Naive thymus-derived CD4-positive, alpha-beta T cell (primary cell): ENCODE data around the gene NEMP1. TPM values are rescaled to one million over a fixed set of nuclear protein-coding genes. Genes with fewer than 3 reads are reported as not detected.
"Not testable (repeated sequence)": the region's sequence is repeated elsewhere in the genome, so short reads cannot be mapped to it uniquely, and the experiment has no call there.

ENCODE experiments used
- ATAC-seq: fragments of 150-1000 bp; cut with Tn5 transposase; 2 replicates; pipeline ENCODE4 v1.10.0; 2021; ENCODE audit warnings: mild to moderate bottlenecking, moderate library complexity
- CTCF ChIA-PET: fragments of 350-600 bp; sonication (Branson Sonifier 250); formaldehyde crosslinking; loops from one replicate; lab custom pipeline; 2021; ENCODE audit warnings: antibody characterized with exemption; lab: Charles Lee
- POLR2A ChIA-PET: fragments of 350-600 bp; sonication (Branson Sonifier 250); formaldehyde crosslinking; loops from one replicate; lab custom pipeline; 2021; ENCODE audit warnings: antibody characterized with exemption, inconsistent platforms; lab: Charles Lee
- DNase-seq, 9 donors: peaks; one replicate each; pipeline versions ENCODE4 v3.0.0 to v3.0.0-alpha.2; 2020 to 2022; ENCODE audit warnings: mixed read lengths in 1 of 9
- H3K27ac ChIP-seq: one replicate; pipeline ENCODE4 v1.7.0; 2013; ENCODE audit warnings: mild to moderate bottlenecking, low read depth, low read length, moderate library complexity
- H3K27me3 ChIP-seq, 2 donors: one replicate each; pipeline ENCODE4 v1.7.0; 2013; ENCODE audit warnings: low read length in 2 of 2, mild to moderate bottlenecking in 2 of 2, moderate library complexity in 2 of 2; ENCODE audit not compliant: control insufficient read depth in 2 of 2, insufficient read depth in 2 of 2
- H3K36me3 ChIP-seq, 3 experiments: 1 replicate in 2 of 3; 2 replicates in 1 of 3; pipeline ENCODE4 v1.7.0; 2013; ENCODE audit warnings: low read length in 3 of 3, mild to moderate bottlenecking in 3 of 3, moderate library complexity in 1 of 3; ENCODE audit not compliant: insufficient read depth in 3 of 3, control insufficient read depth in 2 of 3
- H3K4me1 ChIP-seq, 2 donors: one replicate each; pipeline ENCODE4 v1.7.0; 2013; ENCODE audit warnings: low read length in 2 of 2, mild to moderate bottlenecking in 2 of 2, moderate library complexity in 1 of 2; ENCODE audit not compliant: control insufficient read depth in 2 of 2, insufficient read depth in 2 of 2
- H3K4me3 ChIP-seq: 2 replicates; pipeline ENCODE4 v1.7.0; 2013; ENCODE audit warnings: mild to moderate bottlenecking, low read length
- H3K9me3 ChIP-seq, 3 experiments: 1 replicate in 2 of 3; 2 replicates in 1 of 3; pipeline ENCODE4 v1.7.0; 2013; ENCODE audit warnings: low read length in 3 of 3; ENCODE audit not compliant: control insufficient read depth in 2 of 3
- H3K27ac Mint-ChIP-seq, 9 donors: one replicate each; pipeline ENCODE4 v1.8.0; 2020 to 2022; ENCODE audit warnings: mixed read lengths in 9 of 9, mild to moderate bottlenecking in 8 of 9, moderate library complexity in 5 of 9, inconsistent platforms in 2 of 9
- H3K27me3 Mint-ChIP-seq, 5 donors: one replicate each; pipeline ENCODE4 v1.8.0; 2021 to 2022; ENCODE audit warnings: mixed read lengths in 5 of 5, mild to moderate bottlenecking in 1 of 5
- H3K36me3 Mint-ChIP-seq, 5 donors: one replicate each; pipeline ENCODE4 v1.8.0; 2020 to 2022; ENCODE audit warnings: mixed read lengths in 5 of 5, mild to moderate bottlenecking in 3 of 5, inconsistent platforms in 1 of 5
- H3K4me1 Mint-ChIP-seq, 7 donors: one replicate each; pipeline ENCODE4 v1.8.0; 2020 to 2022; ENCODE audit warnings: mixed read lengths in 7 of 7, mild to moderate bottlenecking in 3 of 7, inconsistent platforms in 1 of 7
- H3K4me3 Mint-ChIP-seq, 10 donors: one replicate each; pipeline ENCODE4 v1.8.0; 2020 to 2022; ENCODE audit warnings: mild to moderate bottlenecking in 10 of 10, mixed read lengths in 10 of 10, moderate library complexity in 6 of 10, inconsistent platforms in 2 of 10
- H3K9me3 Mint-ChIP-seq, 11 donors: one replicate each; pipeline ENCODE4 v1.8.0; 2020 to 2022; ENCODE audit warnings: mixed read lengths in 11 of 11, mild to moderate bottlenecking in 4 of 11, inconsistent platforms in 1 of 11, moderate library complexity in 1 of 11
- intact Hi-C, 2 donors: fragments of 100-400 bp; cut with micrococcal nuclease; formaldehyde crosslinking; loops; one replicate each; pipeline ENCODE4 v1.15.1; 2023
- polyA plus RNA-seq, 2 donors: library from polyadenylated mRNA; unstranded; fragments of 300-500 nt; fragmentation: Illumina TruSeq; gene quantifications; one replicate each; pipeline ENCODE4 v1.2.3, GENCODE V29; 2021
- total RNA-seq, 6 experiments: library from RNA in 5 of 6; stranded (reverse) in 5 of 6; gene quantifications; 1 replicate in 5 of 6; 2 replicates in 1 of 6; pipeline ENCODE4 v1.2.3 and lab custom pipeline; 2021 to 2026

The NEMP1 gene
- total and polyA plus RNA-seq, 7 experiments from 2014 or later = 2.9 to 47.6 (median 13.6) TPM

- H3K9me3 ChIP-seq, H3K36me3 ChIP-seq, intact Hi-C loops, H3K27me3 ChIP-seq, H3K36me3 Mint-ChIP-seq, H3K4me3 ChIP-seq, DNase-seq, ATAC-seq, H3K4me3 Mint-ChIP-seq, H3K9me3 Mint-ChIP-seq, H3K27ac ChIP-seq: not testable (repeated sequence)
- H3K27me3 Mint-ChIP-seq = peaks cover 0 to 14% (median 0%) of the 10 kb centered on the region in 5 donors
- H3K4me1 Mint-ChIP-seq = peaks cover 10 to 62% (median 47%) of the 10 kb centered on the region in 7 donors
- peaks cover 0 to 26% of the 10 kb centered on the region in 2 donors for H3K4me1 ChIP-seq
- ChIA-PET CTCF (interaction anchor here (0.7 to 5.1 kb wide), 8 partner anchors 10 to 53 kb away, joined by 3 to 38 read pairs (median 4); no protein-coding TSS in a partner anchor), POLR2A (interaction anchor here (0.6 to 3.2 kb wide), 11 partner anchors 8 to 1090 kb away, joined by 3 to 14 read pairs (median 5); partner anchors contain the start of gene NEMP1)
- peak overlapping the region in 3 of 9 donors; percentile 62 to 89 (median 83) for H3K27ac Mint-ChIP-seq
Measured at GRCh38 chr12:57018353-57018752, 60.2 kb downstream of the NEMP1 start.

GRCh38 chr12:57016348-57016747, 62.2 kb downstream of the NEMP1 start, which contains the start of gene TAC3:
Gene TAC3 (minus strand): TSS chr12:57016529. CDS start chr12:57015797, 732 bp downstream.
- no peaks in the 10 kb centered on the region for H3K9me3 Mint-ChIP-seq
- H3K27me3 Mint-ChIP-seq = peaks cover 0 to 14% (median 0%) of the 10 kb centered on the region in 5 donors
- peaks cover 22 to 71% (median 54%) of the 10 kb centered on the region in 7 donors for H3K4me1 Mint-ChIP-seq
- peaks cover 0 to 4% (median 0%) of the 10 kb centered on the region in 5 donors for H3K36me3 Mint-ChIP-seq
- ATAC-seq (no peak), DNase-seq (no peak)
- peak within 1 kb of the TSS in 5 of 9 donors; percentile 35 to 75 (median 45) for H3K27ac Mint-ChIP-seq
- no peak within 1 kb of the TSS for H3K4me3 Mint-ChIP-seq
- Histone ChIP-seq H3K27ac (no peak within 1 kb of the TSS), H3K4me1 (peaks cover 0 to 40% of the 10 kb centered on the region in 2 donors), H3K4me3 (no peak within 1 kb of the TSS), H3K9me3 (no peaks in the 10 kb centered on the region), H3K27me3 (no peaks in the 10 kb centered on the region), H3K36me3 (no peaks in the 10 kb centered on the region)
- ChIA-PET POLR2A (interaction anchor here (1.3 to 1.7 kb wide), 4 partner anchors 10 to 18 kb away, joined by 3 to 5 read pairs (median 5); no protein-coding TSS in a partner anchor), CTCF (interaction anchor here (0.7 to 5.1 kb wide), 6 partner anchors 8 to 263 kb away, joined by 3 to 38 read pairs (median 6); no protein-coding TSS in a partner anchor)
- intact Hi-C loops = no loop called here

GRCh38 chr12:57012600-57013465, 65.8 kb downstream of the NEMP1 start:
- peaks cover 0 to 14% (median 0%) of the 10 kb centered on the region in 5 donors for H3K27me3 Mint-ChIP-seq
- DNase-seq (no peak), ATAC-seq (no peak)
- H3K27ac Mint-ChIP-seq = peak overlapping the region in 7 of 9 donors; percentile 14 to 95 (median 76)
- H3K9me3 Mint-ChIP-seq = no peaks in the 10 kb centered on the region
- Histone ChIP-seq H3K4me3 (no peak overlapping the region), H3K4me1 (peaks cover 5 to 35% of the 10 kb centered on the region in 2 donors), H3K27me3 (no peaks in the 10 kb centered on the region), H3K27ac (no peak overlapping the region), H3K9me3 (no peaks in the 10 kb centered on the region), H3K36me3 (no peaks in the 10 kb centered on the region)
- intact Hi-C loops = no loop called here
- POLR2A ChIA-PET = interaction anchor here (2.1 to 3.0 kb wide), 2 partner anchors 8 to 99 kb away, joined by 11 to 25 read pairs; partner anchors contain the start of gene STAT6
- peaks cover 0 to 4% (median 0%) of the 10 kb centered on the region in 5 donors for H3K36me3 Mint-ChIP-seq
- CTCF ChIA-PET = interaction anchor here (1.0 to 11.4 kb wide), 4 partner anchors 8 to 99 kb away, joined by 4 to 241 read pairs (median 64); partner anchors contain the start of gene STAT6
- peak overlapping the region in 3 of 10 donors; percentile 45 to 57 (median 48) for H3K4me3 Mint-ChIP-seq
- peaks cover 18 to 72% (median 55%) of the 10 kb centered on the region in 7 donors for H3K4me1 Mint-ChIP-seq

GRCh38 chr12:57011438-57012424, 66.9 kb downstream of the NEMP1 start:
- no peaks in the 10 kb centered on the region for H3K27me3 ChIP-seq
- H3K9me3 Mint-ChIP-seq = no peaks in the 10 kb centered on the region
- ChIA-PET CTCF (interaction anchor here (0.5 to 11.4 kb wide), 9 partner anchors 8 to 439 kb away, joined by 3 to 241 read pairs (median 5); partner anchors contain the start of gene STAT6), POLR2A (interaction anchor here (0.5 to 3.0 kb wide), 8 partner anchors 9 to 257 kb away, joined by 3 to 25 read pairs (median 6); partner anchors contain the start of gene STAT6)
- no peaks in the 10 kb centered on the region for H3K36me3 ChIP-seq
- peaks cover 28 to 81% (median 66%) of the 10 kb centered on the region in 7 donors for H3K4me1 Mint-ChIP-seq
- peaks cover 0 to 4% (median 0%) of the 10 kb centered on the region in 5 donors for H3K36me3 Mint-ChIP-seq
- peak overlapping the region; percentile 78 to 95 (median 90) for H3K27ac Mint-ChIP-seq
- peak in 4 of 9 donors; percentile 36 to 51 (median 43) for DNase-seq
- H3K4me3 Mint-ChIP-seq = peak overlapping the region; percentile 42 to 78 (median 62)
- peaks cover 0 to 14% (median 0%) of the 10 kb centered on the region in 5 donors for H3K27me3 Mint-ChIP-seq
- peaks cover 9 to 45% of the 10 kb centered on the region in 2 donors for H3K4me1 ChIP-seq
- H3K27ac ChIP-seq = peak overlapping the region; percentile 55
- ATAC-seq = peak; percentile 64
- H3K9me3 ChIP-seq = no peaks in the 10 kb centered on the region
- intact Hi-C loops = loop anchor here in 1 of 2 donors (1.0 kb wide), 1 partner anchor 9 kb away; no protein-coding TSS in a partner anchor
- H3K4me3 ChIP-seq = peak overlapping the region; percentile 23

GRCh38 chr12:57010627-57011247, 67.9 kb downstream of the NEMP1 start:
- ChIA-PET CTCF (interaction anchor here (0.5 to 11.4 kb wide), 10 partner anchors 9 to 438 kb away, joined by 3 to 241 read pairs (median 4); partner anchors contain the start of gene STAT6), POLR2A (interaction anchor here (0.5 to 3.0 kb wide), 10 partner anchors 10 to 256 kb away, joined by 3 to 25 read pairs (median 5); partner anchors contain the start of gene STAT6)
- H3K4me3 Mint-ChIP-seq = peak overlapping the region in 3 of 10 donors; percentile 13 to 78 (median 47)
- peaks cover 12 to 47% of the 10 kb centered on the region in 2 donors for H3K4me1 ChIP-seq
- intact Hi-C loops = loop anchor here in 1 of 2 donors (1.0 kb wide), 1 partner anchor 10 kb away; no protein-coding TSS in a partner anchor
- H3K9me3 ChIP-seq = no peaks in the 10 kb centered on the region
- peak overlapping the region in 8 of 9 donors; percentile 78 to 95 (median 90) for H3K27ac Mint-ChIP-seq
- peaks cover 31 to 84% (median 70%) of the 10 kb centered on the region in 7 donors for H3K4me1 Mint-ChIP-seq
- peak overlapping the region; percentile 55 for H3K27ac ChIP-seq
- H3K36me3 ChIP-seq = no peaks in the 10 kb centered on the region
- peaks cover 0 to 14% (median 0%) of the 10 kb centered on the region in 5 donors for H3K27me3 Mint-ChIP-seq
- H3K27me3 ChIP-seq = no peaks in the 10 kb centered on the region
- H3K36me3 Mint-ChIP-seq = peaks cover 0 to 4% (median 0%) of the 10 kb centered on the region in 5 donors
- DNase-seq (no peak), ATAC-seq (no peak)
- peak overlapping the region; percentile 23 for H3K4me3 ChIP-seq
- H3K9me3 Mint-ChIP-seq = no peaks in the 10 kb centered on the region
